ENCODE data around the gene FAM53B.

- no peak for TF ChIP-seq EZH2 (IDR thresholded peaks at IDR 0.05; ENCODE audit: insufficient read depth, poor library complexity, severe bottlenecking)
- no peak for TF ChIP-seq EZH2phosphoT487 (IDR thresholded peaks at IDR 0.05; ENCODE audit: insufficient read depth, low read depth)
These were observed 2.8 kb upstream of the FAM53B start for GRCh38 chr10:124746992-124747391.
